Effector CD8-positive, alpha-beta T cell (primary cell): Measurements from ENCODE around the gene LRCH3.
"Not testable (repeated sequence)": the region's sequence is repeated elsewhere in the genome, so short reads cannot be mapped to it uniquely, and the experiment has no call there.

ENCODE experiments used
- DNase-seq: peaks from one replicate; lab custom pipeline; 2025; lab: John Stamatoyannopoulos, UW

The LRCH3 gene

GRCh38 chr3:197882586-197882985, 91.5 kb downstream of the LRCH3 start:
- no peak for DNase-seq

DNA sequence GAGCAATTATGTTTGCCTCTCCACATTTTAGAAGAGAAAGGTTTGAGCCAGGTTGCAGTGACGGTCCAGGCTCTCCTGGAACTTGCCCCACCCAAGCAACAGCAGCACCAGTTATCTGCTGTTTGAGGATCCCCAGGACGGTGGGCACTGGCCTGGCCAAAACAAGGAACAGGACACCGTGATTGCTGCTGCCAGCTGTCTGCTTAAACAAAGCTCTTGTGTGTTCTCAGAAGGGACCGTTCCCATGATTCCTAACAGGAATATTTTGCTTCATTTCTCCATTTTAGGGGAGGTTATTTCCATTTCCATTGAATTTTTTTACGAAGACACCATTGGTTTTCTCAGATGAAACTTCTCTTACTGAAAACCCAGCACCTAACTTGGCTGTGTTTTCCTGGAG, 92.5 kb downstream of the LRCH3 start:
- DNase-seq, result no peak

GRCh38 chr3:197884330-197884729, 93.3 kb downstream of the LRCH3 start:
- DNase-seq, result not testable (repeated sequence)

DNA sequence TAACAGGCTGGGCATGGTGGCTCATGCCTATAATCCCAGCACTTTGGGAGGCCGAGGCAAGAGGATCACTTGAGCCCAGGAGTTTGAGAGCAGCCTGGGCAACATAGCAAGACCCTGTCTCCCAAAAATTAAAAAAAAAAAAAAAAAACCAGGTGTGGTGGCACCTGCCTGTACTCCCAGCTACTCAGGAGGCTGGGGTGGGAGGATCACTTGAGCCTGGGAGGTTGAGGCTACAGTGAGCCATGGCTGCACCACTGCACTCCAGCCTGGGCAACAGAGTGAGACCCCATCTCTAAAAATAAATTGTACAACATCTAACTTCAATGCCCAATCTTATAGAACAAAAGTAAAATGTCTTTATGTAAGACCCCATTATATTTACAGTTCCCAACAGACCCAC, 95.0 kb downstream of the LRCH3 start:
- not testable (repeated sequence) for DNase-seq

DNA sequence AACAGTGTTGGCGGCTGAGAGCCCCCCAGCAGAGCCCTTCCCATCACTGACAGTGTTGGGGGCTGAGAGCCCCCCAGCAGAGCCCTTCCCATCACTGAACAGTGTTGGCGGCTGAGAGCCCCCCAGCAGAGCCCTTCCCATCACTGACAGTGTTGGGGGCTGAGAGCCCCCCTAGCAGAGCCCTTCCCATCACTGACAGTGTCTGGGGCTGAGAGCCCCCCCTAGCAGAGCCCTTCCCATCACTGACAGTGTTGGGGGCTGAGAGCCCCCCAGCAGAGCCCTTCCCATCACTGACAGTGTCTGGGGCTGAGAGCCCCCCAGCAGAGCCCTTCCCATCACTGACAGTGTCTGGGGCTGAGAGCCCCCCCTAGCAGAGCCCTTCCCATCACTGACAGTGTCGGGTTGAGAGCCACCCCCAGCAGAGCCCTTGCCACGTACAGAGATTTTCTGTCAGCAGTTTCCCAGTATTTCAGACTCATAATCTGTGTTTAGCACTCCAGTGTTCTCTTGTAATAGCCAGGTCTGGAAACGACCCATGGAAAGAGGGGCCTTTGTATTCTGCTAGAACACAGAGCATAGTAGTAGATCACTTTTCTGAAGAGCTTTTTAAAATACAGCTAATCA, 96.5 kb downstream of the LRCH3 start:
- not testable (repeated sequence) for DNase-seq

GRCh38 chr3:197888511-197888910, 97.5 kb downstream of the LRCH3 start:
- DNase-seq, result no peak

DNA sequence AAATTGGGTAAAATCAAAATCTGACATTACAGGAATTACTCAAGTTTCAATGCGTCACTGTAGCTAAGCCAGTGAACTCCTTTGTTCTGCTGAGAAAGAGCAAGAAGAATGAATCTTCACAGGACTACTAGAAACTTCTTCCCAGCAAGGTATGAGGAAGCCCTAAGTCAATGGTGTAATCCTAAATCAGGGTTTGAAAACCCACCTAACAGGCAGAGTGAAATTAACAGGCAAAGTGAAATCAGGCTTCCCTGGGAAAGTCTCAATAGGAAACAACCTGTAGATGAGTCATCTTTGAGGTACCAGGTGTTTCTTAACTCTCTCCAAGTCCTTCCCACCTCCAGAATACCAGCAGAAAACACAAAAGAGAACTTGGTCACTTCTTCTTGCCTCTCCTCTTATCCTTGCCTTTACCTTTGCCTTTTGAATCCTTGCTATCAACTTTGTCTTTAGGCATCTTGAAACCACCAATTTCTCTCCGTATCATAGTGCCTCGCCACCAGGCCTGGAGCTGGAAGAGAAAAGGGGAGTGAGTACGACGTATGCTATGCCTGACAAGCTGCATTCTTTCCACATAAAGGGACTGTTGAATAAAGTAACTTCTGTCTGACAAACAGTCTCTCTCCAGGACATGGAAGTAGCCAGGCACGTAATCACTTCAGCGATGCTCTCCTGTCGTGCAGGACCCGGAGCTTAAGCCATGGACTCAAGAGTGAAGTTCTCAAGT, 98.3 kb downstream of the LRCH3 start:
- DNase-seq, result no peak

- no peak for DNase-seq
Measured at GRCh38 chr3:197890693-197891092, 99.6 kb downstream of the LRCH3 start.

DNA sequence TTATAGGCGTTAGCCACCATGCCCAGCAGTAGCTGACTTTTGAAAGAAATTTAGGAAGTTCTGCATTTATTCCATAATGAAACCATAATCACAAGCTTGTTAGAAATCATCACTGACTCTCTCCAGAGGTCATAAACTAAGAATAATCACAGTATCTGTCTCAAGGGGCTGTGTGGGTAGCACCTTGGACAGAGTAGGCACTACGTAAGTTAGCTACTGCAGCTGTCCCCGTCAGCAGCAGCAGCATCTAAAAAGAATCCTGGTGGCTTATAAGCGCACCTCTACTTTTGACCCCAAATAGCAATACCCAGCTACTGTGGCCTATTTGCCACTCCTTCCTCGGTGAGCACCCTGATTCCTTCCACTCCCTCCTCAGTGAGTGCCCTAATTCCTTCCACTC, 101.1 kb downstream of the LRCH3 start:
- no peak for DNase-seq

DNA sequence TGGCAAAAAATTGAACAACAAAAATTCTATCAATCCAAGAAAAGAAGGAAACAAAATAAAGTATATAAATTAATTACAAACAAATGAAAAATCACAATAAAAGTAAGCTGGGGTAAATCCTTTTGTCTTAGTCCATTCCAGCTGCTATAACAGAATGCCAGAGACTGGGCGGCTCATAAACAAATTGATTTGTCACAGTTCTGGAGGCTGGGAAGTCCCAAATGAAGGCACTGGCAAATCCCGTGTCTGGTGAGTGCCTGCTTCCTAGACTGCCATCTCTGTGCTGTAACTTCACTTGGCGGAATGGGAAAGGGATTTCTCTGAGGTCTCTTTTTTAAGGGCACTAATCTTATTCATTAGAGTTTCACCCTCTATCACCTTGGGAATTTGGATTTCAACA, 105.4 kb downstream of the LRCH3 start:
- DNase-seq, result no peak

GRCh38 chr3:197899833-197900478, 108.9 kb downstream of the LRCH3 start:
- DNase-seq, result no peak

DNA sequence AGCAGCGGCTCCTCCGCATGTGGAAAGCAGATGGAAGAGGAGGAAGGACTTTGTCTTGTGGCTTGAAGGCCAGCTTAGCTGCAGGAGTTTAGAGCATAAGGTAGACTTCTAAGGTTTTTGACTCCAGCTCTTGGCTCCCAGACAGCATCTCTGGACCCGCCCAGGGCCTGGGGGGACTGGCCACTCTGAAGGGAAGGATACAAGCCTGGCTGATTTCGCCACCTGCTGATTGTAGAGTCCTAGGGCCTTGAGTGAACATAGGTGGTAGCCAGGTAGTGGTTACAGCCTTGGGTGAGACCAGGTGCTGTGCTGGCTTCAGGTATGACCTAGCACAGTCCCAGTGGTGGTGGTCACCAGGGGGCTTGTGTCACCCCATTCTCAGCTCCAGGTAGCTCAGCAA, 110.6 kb downstream of the LRCH3 start:
- no peak for DNase-seq

- peak; percentile 53 for DNase-seq
Measured at GRCh38 chr3:197906023-197906849, 115.2 kb downstream of the LRCH3 start.

- no peak for DNase-seq
Measured at GRCh38 chr3:197906850-197907187, 115.8 kb downstream of the LRCH3 start.

- DNase-seq, result no peak
Measured at GRCh38 chr3:197907196-197907595, 116.1 kb downstream of the LRCH3 start.

- DNase-seq, result not testable (repeated sequence)
Measured at GRCh38 chr3:197908550-197908949, 117.5 kb downstream of the LRCH3 start.

DNA sequence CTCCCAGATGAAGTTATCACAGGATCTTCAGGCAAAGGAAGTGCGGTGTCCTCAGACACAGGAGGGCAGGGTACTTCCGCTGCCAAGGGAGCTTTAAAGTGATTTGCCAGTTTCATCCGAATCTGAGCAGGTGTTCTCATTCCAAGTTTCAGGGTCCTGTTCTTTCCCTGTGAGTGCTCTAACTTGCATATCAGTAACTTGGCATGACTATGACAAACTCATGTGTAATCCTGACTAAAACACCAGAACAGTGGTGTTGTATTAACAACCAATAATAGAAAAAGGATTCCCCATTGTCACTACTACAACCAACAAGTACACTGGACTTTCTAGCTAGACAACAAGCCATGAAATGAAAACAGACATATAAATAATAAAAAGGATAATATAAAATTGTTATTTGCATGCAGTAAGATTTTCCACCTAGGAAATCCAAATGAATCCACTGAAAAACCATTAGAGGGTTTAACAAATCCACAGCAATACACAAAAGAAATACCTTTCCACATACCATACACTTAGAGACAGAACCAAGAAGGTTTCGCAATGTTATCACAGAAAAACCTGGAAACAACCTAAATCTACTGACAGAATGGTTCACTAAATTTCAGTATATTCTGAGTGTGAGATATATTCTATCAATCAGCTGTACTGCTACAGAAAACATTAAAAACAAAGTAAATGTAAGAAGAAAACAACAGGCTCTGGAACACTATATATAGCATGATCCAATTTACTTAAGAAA, 118.1 kb downstream of the LRCH3 start:
- DNase-seq, result no peak

DNA sequence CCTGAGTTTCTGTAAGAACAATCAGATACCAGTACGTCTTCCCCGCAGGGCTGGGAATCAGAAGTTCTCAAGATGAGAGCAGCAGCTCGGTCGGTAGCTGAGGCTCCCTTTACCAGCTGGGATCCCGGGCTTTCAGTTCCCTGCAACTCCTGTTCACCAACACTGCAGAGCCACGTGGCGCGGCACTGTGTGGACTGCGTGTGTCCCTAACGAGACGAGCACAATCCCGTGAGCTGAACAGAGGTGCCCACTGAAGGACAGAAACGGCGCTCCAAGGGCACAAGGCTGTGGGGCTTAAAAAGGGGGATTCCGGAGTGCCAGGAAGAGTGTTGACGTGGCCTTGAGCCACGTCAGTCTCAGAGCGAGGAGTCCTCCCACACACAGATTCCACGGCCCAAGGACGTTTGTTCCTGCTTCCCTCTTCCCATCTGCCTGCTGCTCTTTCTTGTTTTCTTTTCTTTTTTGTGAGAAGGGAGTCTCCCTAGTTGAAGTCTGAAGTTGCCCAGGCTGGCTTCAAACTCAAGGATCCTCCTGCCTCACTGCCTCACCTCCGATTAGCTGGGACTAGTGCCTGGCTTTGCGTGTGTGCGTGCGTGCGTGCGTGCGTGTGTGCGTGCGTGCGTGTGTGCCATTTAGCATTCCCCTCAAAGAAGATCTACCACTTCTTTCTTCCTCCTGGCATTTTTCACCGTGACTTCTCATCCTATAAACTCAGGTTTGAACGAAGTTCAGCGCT, 121.9 kb downstream of the LRCH3 start:
- DNase-seq, result no peak

- DNase-seq, result no peak
Measured at GRCh38 chr3:197913641-197914380, 122.8 kb downstream of the LRCH3 start.
